GM23248 (cell line): ENCODE measurements around the gene ENOX2. TPM values are rescaled to one million over a fixed set of nuclear protein-coding genes. Genes with fewer than 3 reads are reported as not detected.
A peak's percentile ranks its signal among the peaks of the same experiment; 100 is the strongest.

Experiments
- DNase-seq: peaks from one replicate; pipeline ENCODE4 v3.0.0-alpha.2; 2015
- H2AFZ ChIP-seq: fragments of 200-600 bp; sonication (generic); 2 replicates; pipeline ENCODE4 v1.6.1; 2016; ENCODE audit warnings: antibody characterized with exemption
- H3F3A ChIP-seq: fragments of 200-600 bp; sonication (generic); 2 replicates; pipeline ENCODE4 v1.6.1; 2016; ENCODE audit warnings: mild to moderate bottlenecking, antibody characterized with exemption, mixed run types; ENCODE audit not compliant: insufficient read depth
- H3K27ac ChIP-seq: fragments of 200-600 bp; sonication (generic); 2 replicates; pipeline ENCODE4 v1.5.1; 2016; ENCODE audit warnings: mild to moderate bottlenecking
- H3K27me3 ChIP-seq: fragments of 200-600 bp; sonication (generic); replicated peaks from 2 replicates; pipeline ENCODE4 v1.6.1; 2016; ENCODE audit warnings: mild to moderate bottlenecking; ENCODE audit not compliant: insufficient read depth
- H3K36me3 ChIP-seq: fragments of 200-600 bp; sonication (generic); 2 replicates; pipeline ENCODE4 v1.6.1; 2016; ENCODE audit warnings: low read depth, mild to moderate bottlenecking
- H3K4me1 ChIP-seq: fragments of 200-600 bp; sonication (generic); 2 replicates; pipeline ENCODE4 v1.6.1; 2016; ENCODE audit warnings: mild to moderate bottlenecking; ENCODE audit not compliant: insufficient read depth
- H3K4me2 ChIP-seq: fragments of 200-600 bp; sonication (generic); one replicate; pipeline ENCODE4 v1.6.1; 2016; ENCODE audit warnings: mild to moderate bottlenecking; ENCODE audit not compliant: unreplicated experiment
- H3K4me3 ChIP-seq: fragments of 200-600 bp; sonication (generic); 2 replicates; pipeline ENCODE4 v1.5.1; 2016; ENCODE audit warnings: mild to moderate bottlenecking
- H3K79me2 ChIP-seq: fragments of 200-600 bp; sonication (generic); 2 replicates; pipeline ENCODE4 v1.6.1; 2016; ENCODE audit warnings: mild to moderate bottlenecking; ENCODE audit not compliant: insufficient read depth
- H3K9ac ChIP-seq: fragments of 200-600 bp; sonication (generic); 2 replicates; pipeline ENCODE4 v1.6.1; 2016; ENCODE audit warnings: mild to moderate bottlenecking
- H3K9me2 ChIP-seq: fragments of 200-600 bp; sonication (generic); 2 replicates; pipeline ENCODE4 v1.6.1; 2016; ENCODE audit warnings: mixed run types, mild to moderate bottlenecking, moderate library complexity; ENCODE audit not compliant: insufficient read depth
- H3K9me3 ChIP-seq: fragments of 200-600 bp; sonication (generic); one replicate; pipeline ENCODE4 v1.6.1; 2017; ENCODE audit warnings: low read depth
- H4K20me1 ChIP-seq: fragments of 200-600 bp; sonication (generic); 2 replicates; pipeline ENCODE4 v1.6.0; 2016; ENCODE audit not compliant: insufficient read depth
- EZH2 ChIP-seq: fragments of 200-600 bp; sonication (generic); IDR thresholded peaks from 2 replicates; pipeline ENCODE4 v1.6.1; 2018; ENCODE audit warnings: antibody characterized with exemption, mild to moderate bottlenecking; ENCODE audit not compliant: insufficient read depth, poor library complexity, severe bottlenecking
- EZH2phosphoT487 ChIP-seq: fragments of 200-600 bp; sonication (generic); IDR thresholded peaks from 2 replicates; pipeline ENCODE4 v1.6.1; 2018; ENCODE audit warnings: antibody characterized with exemption, moderate library complexity, mild to moderate bottlenecking, low read depth; ENCODE audit not compliant: insufficient read depth
- WGBS, 2 experiments: methylation state at CpG; one replicate each; pipeline ENCODE4 v1.1.6; 2015 to 2017; ENCODE audit warnings: low lambda C conversion rate in 2 of 2, low coverage in 1 of 2; ENCODE audit errors: missing lambda C conversion rate in 2 of 2; 5-methylcytosine and 5-hydroxymethylcytosine counted together
- in situ Hi-C: fragments of 300-500 bp; cut with MboI; formaldehyde crosslinking; loops from 2 replicates; pipeline ENCODE4 v1.15.0; 2020
- polyA plus RNA-seq: library from polyadenylated mRNA; unstranded; fragments of >200 nt; fragmentation: Nextera tagmentation; extraction: Ambion mirVana; gene quantifications from 2 replicates; pipeline ENCODE4 v1.2.1, GENCODE V29; 2016
- total RNA-seq: library from RNA; depleted of rRNA; stranded (reverse); fragments of >200 nt; shearing (Covaris generic); gene quantifications from 2 replicates; pipeline ENCODE4 v1.2.3, GENCODE V29; 2014

ENOX2 gene
- total and polyA plus RNA-seq, 2 experiments from 2014 or later = 13.6 to 14.5 TPM

- H3K79me2 ChIP-seq = peaks cover 2% of the 10 kb centered on the region; the same call in 1 of the 2 replicates
- in situ Hi-C loops = no loop called here
- H3K4me3 ChIP-seq = peak overlapping the region; percentile 14; the same call in 1 of the 2 replicates
- peak; percentile 59 for DNase-seq
- TF ChIP-seq EZH2phosphoT487 (no peak), EZH2 (no peak)
- H3K9me2 ChIP-seq = no peaks in the 10 kb centered on the region
- peak overlapping the region; percentile 62; the same call in 1 of the 2 replicates for H3K9ac ChIP-seq
- peak overlapping the region; percentile 71 for H3K27ac ChIP-seq
- H3K27me3 ChIP-seq = no peaks in the 10 kb centered on the region
- peaks cover 21% of the 10 kb centered on the region for H3K4me1 ChIP-seq
- H3K36me3 ChIP-seq = no peaks in the 10 kb centered on the region
- H4K20me1 ChIP-seq = no peaks in the 10 kb centered on the region
- no peaks in the 10 kb centered on the region for H3K9me3 ChIP-seq
- H3F3A ChIP-seq = peaks cover 16% of the 10 kb centered on the region; the same call in 1 of the 2 replicates
- peak overlapping the region; percentile 70 for H3K4me2 ChIP-seq
- 15 to 19% methylated on average over 9 of the region's 9 CpGs for WGBS, 2 experiments
- peak overlapping the region; percentile 31 for H2AFZ ChIP-seq
Measured at GRCh38 chrX:130896802-130897501, 6.1 kb downstream of the ENOX2 start.

- Histone ChIP-seq H3K4me2 (peak overlapping the region; percentile 70), H3K9me2 (no peaks in the 10 kb centered on the region), H2AFZ (peak overlapping the region; percentile 31), H3K9ac (peak overlapping the region; percentile 62), H4K20me1 (no peaks in the 10 kb centered on the region), H3F3A (peaks cover 16% of the 10 kb centered on the region; the same call in 1 of the 2 replicates), H3K27me3 (no peaks in the 10 kb centered on the region), H3K9me3 (no peaks in the 10 kb centered on the region), H3K36me3 (no peaks in the 10 kb centered on the region), H3K79me2 (no peaks in the 10 kb centered on the region), H3K4me1 (peaks cover 19% of the 10 kb centered on the region), H3K27ac (peak overlapping the region; percentile 71), H3K4me3 (0 out of 2 replicates have a peak overlapping the region, but pooled peaks have one; percentile 14)
- TF ChIP-seq EZH2 (no peak), EZH2phosphoT487 (no peak)
- in situ Hi-C loops = no loop called here
- 0 to 21% methylated on average over 1 of the region's 1 CpG for WGBS, 2 experiments
- DNase-seq = peak; percentile 51
Measured at GRCh38 chrX:130896026-130896425, 7.0 kb downstream of the ENOX2 start.

- Histone ChIP-seq H3K4me1 (peaks cover 19% of the 10 kb centered on the region), H3K79me2 (no peaks in the 10 kb centered on the region), H3F3A (peaks cover 16% of the 10 kb centered on the region; the same call in 1 of the 2 replicates), H3K9me2 (no peaks in the 10 kb centered on the region), H3K4me3 (no peak overlapping the region), H3K27me3 (no peaks in the 10 kb centered on the region), H3K9me3 (no peaks in the 10 kb centered on the region), H3K9ac (peak overlapping the region; percentile 62; the same call in 1 of the 2 replicates), H2AFZ (no peak overlapping the region), H4K20me1 (no peaks in the 10 kb centered on the region), H3K4me2 (peak overlapping the region; percentile 70), H3K36me3 (no peaks in the 10 kb centered on the region), H3K27ac (peak overlapping the region; percentile 71)
- TF ChIP-seq EZH2phosphoT487 = no peak
- TF ChIP-seq EZH2 = no peak
- in situ Hi-C loops = no loop called here
- peak; percentile 50 for DNase-seq
- WGBS, 2 experiments = 19 to 24% methylated on average over 2 of the region's 2 CpGs
Measured at GRCh38 chrX:130895299-130895698, 7.7 kb downstream of the ENOX2 start.

GRCh38 chrX:130893356-130894085, 9.5 kb downstream of the ENOX2 start:
- no peak for DNase-seq
- WGBS, 2 experiments = 67 to 73% methylated on average over 4 of the region's 4 CpGs

More at GRCh38 chrX:130893356-130894085, 9.5 kb downstream of the ENOX2 start:
- in situ Hi-C loops = no loop called here
- Histone ChIP-seq H3K4me3 (no peak overlapping the region), H3K9me3 (no peaks in the 10 kb centered on the region), H3K79me2 (no peaks in the 10 kb centered on the region), H3K36me3 (no peaks in the 10 kb centered on the region), H3K4me2 (no peak overlapping the region), H3K27me3 (no peaks in the 10 kb centered on the region), H3K9ac (no peak overlapping the region), H2AFZ (no peak overlapping the region), H3K9me2 (no peaks in the 10 kb centered on the region), H4K20me1 (no peaks in the 10 kb centered on the region), H3K27ac (no peak overlapping the region), H3K4me1 (peaks cover 19% of the 10 kb centered on the region), H3F3A (peaks cover 16% of the 10 kb centered on the region; the same call in 1 of the 2 replicates)
- no peak for TF ChIP-seq EZH2phosphoT487
- no peak for TF ChIP-seq EZH2
